GM12892 (cell line): ENCODE measurements around the gene TMIE.
"Not testable (repeated sequence)": the region's sequence is repeated elsewhere in the genome, so short reads cannot be mapped to it uniquely, and the experiment has no call there.

ENCODE experiments used
- DNase-seq: peaks from one replicate; pipeline ENCODE4 v3.0.0; 2011; ENCODE audit not compliant: insufficient read length
- FAIRE-seq: peaks from 2 replicates; lab custom pipeline; 2011; peaks lifted over from hg19 to GRCh38; lab: Jason Lieb, UNC
- POLR2A ChIP-seq: IDR thresholded peaks from 2 replicates; pipeline ENCODE4 v1.6.1; 2011; ENCODE audit warnings: low read depth, low read length, control low read depth
- POLR2AphosphoS5 ChIP-seq: IDR thresholded peaks from 2 replicates; pipeline ENCODE4 v1.6.1; 2011; ENCODE audit warnings: low read depth, low read length, control low read depth
- TAF1 ChIP-seq: IDR thresholded peaks from 2 replicates; pipeline ENCODE4 v1.6.1; 2011; ENCODE audit warnings: low read depth, mild to moderate bottlenecking, control low read depth, low read length, borderline replicate concordance

The TMIE gene

DNA sequence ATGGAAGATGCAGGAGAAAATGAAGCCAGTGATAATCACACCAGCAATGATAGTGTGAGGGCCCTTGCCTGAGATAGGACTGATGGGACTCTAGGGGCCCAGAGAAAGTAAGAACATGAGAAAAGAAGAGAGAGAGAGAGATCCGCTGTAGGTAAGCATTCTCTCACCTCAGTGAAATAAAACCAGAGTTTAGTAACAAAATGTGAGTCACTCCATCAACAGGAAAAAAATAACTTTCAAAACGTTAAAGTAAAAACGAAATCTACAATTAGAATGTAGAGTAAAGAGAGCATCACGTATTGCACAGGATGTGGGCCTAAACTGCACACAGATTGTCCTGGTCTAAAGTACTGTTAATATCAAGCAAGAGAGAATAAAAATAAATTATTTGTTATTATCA, 23.2 kb downstream of the TMIE start:
- DNase-seq (no peak), FAIRE-seq (peak; percentile 21)
- TF ChIP-seq POLR2AphosphoS5 (no peak), POLR2A (no peak), TAF1 (no peak)

DNA sequence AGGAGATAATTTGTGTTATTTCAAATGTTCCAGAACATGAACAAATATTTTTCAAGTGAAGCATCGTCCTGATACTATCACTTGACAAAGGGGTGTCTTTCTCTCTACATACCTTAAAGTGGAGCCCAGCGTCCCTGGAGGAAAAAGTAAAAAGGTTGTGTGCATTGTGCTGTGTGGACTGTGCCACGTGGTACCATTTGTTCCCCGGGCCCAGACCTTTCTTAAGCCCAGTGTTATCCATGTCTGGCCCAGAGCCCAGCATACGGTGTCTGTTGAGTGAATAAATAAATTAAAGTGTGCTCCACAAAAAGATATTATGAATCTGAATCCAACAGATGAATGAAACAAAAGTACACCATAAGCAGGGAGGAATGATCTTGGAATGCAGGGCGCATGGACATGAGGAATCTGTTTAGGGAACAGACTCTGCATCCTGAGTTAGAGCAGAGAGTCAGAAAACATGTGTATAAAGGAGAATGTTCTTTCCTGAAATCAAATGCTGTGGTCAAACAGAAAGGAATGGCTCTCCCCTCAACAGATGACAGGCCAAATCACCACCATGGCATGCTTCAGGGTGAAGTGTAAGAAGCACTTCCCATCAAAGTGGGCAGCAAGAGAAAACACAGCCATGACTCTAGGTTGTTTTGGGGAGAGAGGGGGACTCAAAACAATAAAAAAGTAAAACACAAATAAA, 24.6 kb downstream of the TMIE start:
- DNase-seq (no peak), FAIRE-seq (no peak)
- TF ChIP-seq POLR2A = no peak
- no peak for TF ChIP-seq POLR2AphosphoS5
- TF ChIP-seq TAF1 = no peak

GRCh38 chr3:46729038-46729437, 27.8 kb downstream of the TMIE start:
- no peak for TF ChIP-seq POLR2AphosphoS5
- FAIRE-seq = no peak
- no peak for DNase-seq

GRCh38 chr3:46730819-46731218, 29.6 kb downstream of the TMIE start:
- TF ChIP-seq TAF1 = no peak
- TF ChIP-seq POLR2AphosphoS5 = no peak
- TF ChIP-seq POLR2A = no peak
- DNase-seq (no peak), FAIRE-seq (no peak)

DNA sequence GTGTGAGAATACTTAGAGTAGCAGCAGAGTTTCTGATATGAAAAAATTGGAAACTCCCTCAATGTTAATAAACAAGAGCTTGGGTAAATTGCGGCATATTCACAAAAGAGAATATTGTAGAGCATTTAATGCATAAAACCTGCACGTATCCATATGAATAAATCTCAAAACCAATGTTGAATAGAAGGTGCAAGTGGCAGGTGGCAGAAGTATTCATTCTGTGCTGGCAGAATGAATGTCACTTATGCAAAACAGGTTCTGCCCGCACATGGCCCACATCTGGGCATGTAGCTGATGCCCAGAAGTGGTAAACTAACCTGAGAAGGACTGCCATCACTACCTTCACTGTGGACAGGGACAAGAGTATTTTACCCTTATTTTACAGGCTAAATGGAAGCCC, 30.6 kb downstream of the TMIE start:
- DNase-seq (no peak), FAIRE-seq (peak; percentile 67)
- TF ChIP-seq POLR2AphosphoS5 (no peak), TAF1 (no peak), POLR2A (no peak)

- FAIRE-seq (no peak), DNase-seq (no peak)
- TF ChIP-seq TAF1 (no peak), POLR2A (no peak), POLR2AphosphoS5 (no peak)
These were observed 32.0 kb downstream of the TMIE start for GRCh38 chr3:46733026-46733800.

DNA sequence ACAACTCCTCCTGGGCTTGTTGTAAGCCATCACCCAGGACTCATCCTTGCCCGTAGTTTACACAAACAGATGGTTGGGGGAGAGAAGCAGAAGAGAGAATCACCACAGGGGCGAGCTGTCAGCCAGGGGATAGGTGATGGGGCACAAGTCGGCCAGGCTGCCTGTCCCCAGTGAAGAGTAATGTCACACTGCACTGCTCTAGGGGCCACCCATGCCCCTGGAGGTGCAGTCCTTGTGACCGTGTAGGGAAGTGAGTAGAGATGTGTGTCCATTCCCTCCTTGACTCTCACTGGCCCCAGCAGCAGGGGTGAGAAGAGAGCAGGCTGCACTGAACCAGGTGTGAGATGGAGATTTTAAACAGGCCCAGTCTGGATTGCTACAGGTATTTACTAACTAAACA, 33.6 kb downstream of the TMIE start:
- no peak for TF ChIP-seq TAF1
- TF ChIP-seq POLR2AphosphoS5 = no peak
- TF ChIP-seq POLR2A = no peak
- DNase-seq (no peak), FAIRE-seq (no peak)

- DNase-seq = no peak
- no peak for FAIRE-seq
- TF ChIP-seq POLR2A (no peak), TAF1 (no peak), POLR2AphosphoS5 (no peak)
These were observed 35.0 kb downstream of the TMIE start for GRCh38 chr3:46736006-46736872.

GRCh38 chr3:46737329-46737731, 36.1 kb downstream of the TMIE start:
- TF ChIP-seq POLR2AphosphoS5 = no peak
- no peak for TF ChIP-seq POLR2A
- TF ChIP-seq TAF1 = no peak
- FAIRE-seq (no peak), DNase-seq (no peak)

DNA sequence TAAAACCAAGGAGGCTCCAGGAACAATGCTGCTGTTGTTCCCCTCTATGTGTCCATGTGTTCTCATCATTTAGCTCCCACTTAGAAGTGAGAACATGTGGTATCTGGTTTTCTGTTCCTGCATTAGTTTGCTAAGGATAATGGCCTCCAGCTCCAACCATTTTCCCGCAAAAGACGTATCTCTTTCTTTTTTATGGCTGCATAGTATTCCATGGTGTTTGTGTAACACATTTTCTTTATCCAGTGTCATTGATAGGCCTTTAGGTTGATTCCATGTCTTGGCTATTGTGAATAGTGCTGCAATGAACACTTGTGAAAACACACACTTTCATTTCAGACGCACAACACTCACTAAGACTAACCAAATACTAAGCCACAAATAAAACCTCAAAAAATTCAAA, 38.4 kb downstream of the TMIE start:
- FAIRE-seq = not testable (repeated sequence)

DNA sequence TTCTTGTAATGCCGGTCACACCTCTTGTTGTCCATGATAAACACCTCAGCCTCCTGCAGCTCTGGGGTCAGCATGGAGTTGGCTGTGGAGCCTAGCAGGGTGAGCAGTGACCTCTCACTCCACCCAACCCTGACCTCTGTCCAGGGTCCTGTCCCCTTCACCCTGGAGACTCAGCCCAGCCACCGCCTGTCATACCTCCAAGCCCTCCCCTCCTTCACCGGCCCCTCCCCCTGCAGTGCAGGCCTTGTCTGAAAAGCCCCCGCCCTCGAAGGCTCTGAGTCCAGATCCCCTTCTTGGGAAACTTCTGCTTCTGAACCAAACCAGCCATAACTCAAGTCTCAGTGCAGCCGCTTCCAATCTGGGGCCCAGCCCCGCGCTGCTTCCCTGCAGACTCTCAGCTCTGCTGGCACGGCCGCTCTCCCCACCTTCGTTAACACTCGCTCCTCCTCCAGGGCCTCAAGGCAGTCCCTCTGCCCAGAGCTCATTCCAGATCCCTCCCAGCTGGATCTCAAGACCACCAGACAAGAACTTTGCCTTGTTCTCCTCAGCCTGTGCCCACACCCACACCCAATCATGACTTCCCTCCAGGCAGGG, 41.9 kb downstream of the TMIE start:
- FAIRE-seq = no peak
- DNase-seq = no peak
- no peak for TF ChIP-seq POLR2A
- no peak for TF ChIP-seq POLR2AphosphoS5
- TF ChIP-seq TAF1 = no peak

More for the DNA sequence above, 38.4 kb downstream of the TMIE start:
- not testable (repeated sequence) for DNase-seq

- TF ChIP-seq POLR2A (no peak), TAF1 (no peak), POLR2AphosphoS5 (no peak)
- DNase-seq (no peak), FAIRE-seq (no peak)
These were observed 45.5 kb downstream of the TMIE start for GRCh38 chr3:46746711-46747110.
